Omental fat pad (tissue), 4 donors: ENCODE data around the gene FANK1. TPM values are rescaled to one million over a fixed set of nuclear protein-coding genes. Genes with fewer than 3 reads are reported as not detected.

ENCODE experiments used
- ATAC-seq: fragments of 150-250 bp; one replicate; pipeline ENCODE4 v1.9.1; 2016; ENCODE audit warnings: mild to moderate bottlenecking, moderate library complexity; ENCODE audit not compliant: low FRiP score
- DNase-seq: peaks from one replicate; pipeline ENCODE4 v3.0.0-alpha.2; 2019; ENCODE audit warnings: low spot score
- total RNA-seq, 4 donors: library from RNA; depleted of rRNA; stranded (reverse); fragments of >200 nt; gene quantifications; one replicate each; pipeline ENCODE4 v1.1.0, GENCODE V29; 2016
- TF ChIP-seq, protein P1 (sequence below), 3 donors: fragments of 450-650 bp; IDR thresholded peaks; one replicate each; pipeline ENCODE4 v1.5.1; 2016 to 2017; ENCODE audit warnings: antibody characterized with exemption in 3 of 3, mild to moderate bottlenecking in 3 of 3, moderate library complexity in 2 of 3

FANK1 gene
- total RNA-seq, 4 donors from 2014 or later: 0.94 to 3.0 (median 1.1) TPM

DNA sequence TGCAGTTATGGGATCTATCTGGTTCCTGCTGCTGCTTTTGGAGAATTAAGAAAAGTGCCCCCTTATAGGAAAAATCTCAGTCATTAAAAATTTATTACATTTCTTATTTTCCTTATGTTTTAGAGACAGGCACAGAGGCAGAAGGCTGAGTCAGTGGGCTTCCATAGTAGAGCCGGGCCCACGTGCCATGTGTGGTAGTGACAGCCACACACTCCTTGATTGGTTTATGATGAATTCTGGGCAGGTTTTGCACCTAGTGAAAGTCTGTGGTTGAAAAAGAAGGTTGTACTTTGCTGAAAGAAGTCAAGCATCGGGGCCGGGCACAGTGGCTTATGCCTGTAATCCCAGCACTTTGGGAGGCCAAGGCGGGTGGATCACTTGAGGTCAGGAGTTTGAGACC, 109.9 kb downstream of the FANK1 start:
- TF ChIP-seq, protein P1, sequence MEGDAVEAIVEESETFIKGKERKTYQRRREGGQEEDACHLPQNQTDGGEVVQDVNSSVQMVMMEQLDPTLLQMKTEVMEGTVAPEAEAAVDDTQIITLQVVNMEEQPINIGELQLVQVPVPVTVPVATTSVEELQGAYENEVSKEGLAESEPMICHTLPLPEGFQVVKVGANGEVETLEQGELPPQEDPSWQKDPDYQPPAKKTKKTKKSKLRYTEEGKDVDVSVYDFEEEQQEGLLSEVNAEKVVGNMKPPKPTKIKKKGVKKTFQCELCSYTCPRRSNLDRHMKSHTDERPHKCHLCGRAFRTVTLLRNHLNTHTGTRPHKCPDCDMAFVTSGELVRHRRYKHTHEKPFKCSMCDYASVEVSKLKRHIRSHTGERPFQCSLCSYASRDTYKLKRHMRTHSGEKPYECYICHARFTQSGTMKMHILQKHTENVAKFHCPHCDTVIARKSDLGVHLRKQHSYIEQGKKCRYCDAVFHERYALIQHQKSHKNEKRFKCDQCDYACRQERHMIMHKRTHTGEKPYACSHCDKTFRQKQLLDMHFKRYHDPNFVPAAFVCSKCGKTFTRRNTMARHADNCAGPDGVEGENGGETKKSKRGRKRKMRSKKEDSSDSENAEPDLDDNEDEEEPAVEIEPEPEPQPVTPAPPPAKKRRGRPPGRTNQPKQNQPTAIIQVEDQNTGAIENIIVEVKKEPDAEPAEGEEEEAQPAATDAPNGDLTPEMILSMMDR (IDR thresholded peaks at IDR 0.05): no peak
- ATAC-seq (no peak), DNase-seq (no peak)

DNA sequence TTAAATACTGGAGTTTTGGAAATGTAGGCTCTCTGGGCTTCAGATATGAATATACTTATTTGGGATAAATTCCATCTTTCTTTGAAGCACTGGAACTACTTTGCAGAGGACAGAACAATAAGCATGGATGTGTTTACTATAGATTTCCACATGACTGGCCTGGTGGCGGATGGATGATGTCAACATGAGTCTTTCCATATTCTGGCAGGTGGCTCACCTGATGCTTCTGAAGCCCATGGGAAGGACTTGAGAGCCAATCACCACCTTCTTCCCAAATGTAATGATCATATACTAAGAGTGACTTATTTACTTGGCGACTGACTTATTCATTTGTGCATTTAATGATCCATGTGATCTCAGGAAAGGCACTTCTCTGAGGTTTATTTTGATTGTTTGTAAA, 110.5 kb downstream of the FANK1 start:
- DNase-seq: no peak
- TF ChIP-seq, protein P1 (IDR thresholded peaks at IDR 0.05): no peak
- no peak for ATAC-seq

DNA sequence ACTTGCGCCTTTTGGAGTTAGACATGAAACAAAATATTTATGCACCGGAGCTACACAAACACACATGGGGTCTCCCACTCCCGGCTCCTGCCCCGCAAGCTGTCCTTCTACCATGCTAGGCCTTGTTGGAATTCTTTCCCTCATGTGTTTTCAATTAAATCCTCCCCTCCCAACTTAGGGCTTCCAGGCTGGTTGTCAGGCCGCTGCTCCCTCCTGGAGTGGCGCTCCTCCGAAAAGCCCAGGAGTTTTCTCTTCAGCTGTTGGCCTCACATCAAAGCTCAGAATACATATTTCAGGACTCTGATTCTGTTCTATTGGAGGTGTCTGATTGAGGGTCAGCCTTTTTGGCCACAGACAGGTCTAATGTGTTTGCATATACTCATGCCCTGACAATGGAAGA, 113.3 kb downstream of the FANK1 start:
- TF ChIP-seq, protein P1 (IDR thresholded peaks at IDR 0.05): no peak
- no peak for DNase-seq
- ATAC-seq: no peak

DNA sequence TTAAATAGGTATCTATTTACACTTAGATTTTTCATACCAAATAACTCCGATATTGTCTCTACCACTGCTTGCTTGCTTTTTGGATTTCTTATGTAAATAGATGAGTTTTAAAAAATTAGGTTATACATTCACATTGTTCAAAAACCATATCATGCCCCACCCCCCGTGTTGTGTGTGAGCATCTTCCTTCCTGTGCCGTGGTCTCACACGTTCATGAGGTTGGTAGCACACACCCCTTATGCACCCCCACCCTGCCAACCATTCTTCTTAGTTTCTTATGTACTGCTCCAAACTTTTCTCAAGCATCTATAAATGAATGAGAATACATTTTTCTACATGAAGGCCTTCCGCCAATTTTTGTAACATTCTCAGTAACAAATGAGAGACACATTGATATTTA, 115.6 kb downstream of the FANK1 start:
- ATAC-seq (no peak), DNase-seq (no peak)
- TF ChIP-seq, protein P1 (IDR thresholded peaks at IDR 0.05): no peak

DNA sequence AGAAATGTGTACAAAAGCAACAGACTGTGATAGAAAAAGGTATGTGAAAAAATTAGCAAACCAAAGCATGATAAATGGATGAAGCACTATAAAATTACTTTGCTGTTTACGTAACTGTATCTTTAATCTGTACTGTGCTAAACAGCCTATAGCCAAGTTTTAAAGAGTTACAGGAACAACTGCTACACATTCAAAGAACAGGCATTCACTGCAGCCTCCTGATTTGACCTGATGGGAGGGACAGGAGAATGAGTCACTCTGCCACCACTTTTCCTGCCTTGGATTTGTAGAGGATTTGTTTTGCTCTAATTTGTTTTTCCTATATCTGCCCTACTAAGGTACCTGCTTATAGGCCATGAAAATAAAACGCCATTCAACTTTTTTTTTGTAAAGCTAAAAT, 116.1 kb downstream of the FANK1 start:
- TF ChIP-seq, protein P1 (IDR thresholded peaks at IDR 0.05): no peak
- ATAC-seq (no peak), DNase-seq (no peak)

DNA sequence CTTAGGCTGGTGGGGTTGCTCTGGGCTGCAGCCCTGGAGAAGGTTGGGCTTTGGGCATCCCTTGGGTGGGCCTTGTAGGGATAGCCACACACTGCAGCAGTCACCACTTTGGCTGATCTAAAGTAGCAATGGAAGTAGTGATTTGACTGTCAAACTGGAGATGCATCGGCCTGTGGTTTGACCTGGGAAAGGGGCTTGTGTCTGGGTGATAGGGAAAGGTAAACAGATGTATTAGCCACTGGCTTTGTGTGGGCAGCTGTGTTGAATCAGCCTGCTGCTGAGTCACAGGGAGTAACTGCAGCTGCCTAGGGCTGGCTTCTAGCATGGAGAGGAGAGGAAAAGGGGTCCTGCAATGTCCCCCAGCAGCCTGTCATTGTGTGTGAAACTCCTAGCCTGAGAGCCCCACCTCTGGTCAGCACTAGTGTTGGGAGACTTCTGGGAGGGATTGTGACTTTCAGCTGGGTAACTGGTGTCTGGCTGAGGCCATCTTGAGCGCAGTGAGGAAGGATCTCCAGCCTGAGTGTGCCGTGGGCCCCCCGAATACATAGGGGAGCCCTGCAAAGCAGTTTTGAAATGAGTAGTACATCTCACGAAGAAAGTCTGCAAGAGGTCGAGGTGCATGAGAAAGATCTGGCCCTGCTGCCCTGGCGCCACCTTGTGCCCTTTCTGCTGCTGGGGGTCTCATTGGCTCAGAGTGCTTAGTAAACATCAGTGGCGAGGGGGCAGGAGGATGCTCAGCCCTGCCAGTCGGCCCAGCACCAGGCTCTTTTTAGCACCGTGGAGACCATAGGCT, 117.3 kb downstream of the FANK1 start:
- no peak for ATAC-seq
- no peak for DNase-seq
- TF ChIP-seq, protein P1 (IDR thresholded peaks at IDR 0.05): no peak

DNA sequence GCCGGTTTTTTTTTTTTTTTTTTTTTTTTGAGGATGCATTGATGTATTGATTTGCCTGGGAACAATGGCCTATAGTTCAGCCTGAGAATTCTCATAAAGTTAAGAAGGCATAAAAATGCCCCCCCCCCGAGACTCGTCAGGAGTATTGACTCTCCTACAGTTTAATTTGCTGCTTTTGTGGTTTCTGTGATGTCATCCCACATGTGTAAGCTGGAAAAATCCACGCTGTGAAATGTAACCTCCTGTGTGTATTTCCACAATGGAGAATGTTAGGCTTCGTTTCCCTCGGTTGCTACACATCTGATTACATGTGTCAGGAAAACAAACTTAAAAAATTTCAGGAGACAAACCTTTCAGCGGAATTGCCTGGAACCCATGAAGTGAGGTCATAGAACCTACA, 117.9 kb downstream of the FANK1 start:
- TF ChIP-seq, protein P1 (IDR thresholded peaks at IDR 0.05): no peak
- ATAC-seq (no peak), DNase-seq (no peak)
